Superior temporal gyrus (tissue), 1 donor: ENCODE results near the gene WRAP53.

Experiments used
- DNase-seq: peaks from one replicate; pipeline ENCODE4 v3.0.0-alpha.2; 2016; ENCODE audit errors: extremely low spot score

Gene WRAP53

GRCh38 chr17:7677388-7678067 lies 10.7 kb upstream of the WRAP53 start:
- DNase-seq: no peak

- DNase-seq: peak; percentile 25
These were observed 3.3 kb upstream of the WRAP53 start for GRCh38 chr17:7684851-7685532.

DNA sequence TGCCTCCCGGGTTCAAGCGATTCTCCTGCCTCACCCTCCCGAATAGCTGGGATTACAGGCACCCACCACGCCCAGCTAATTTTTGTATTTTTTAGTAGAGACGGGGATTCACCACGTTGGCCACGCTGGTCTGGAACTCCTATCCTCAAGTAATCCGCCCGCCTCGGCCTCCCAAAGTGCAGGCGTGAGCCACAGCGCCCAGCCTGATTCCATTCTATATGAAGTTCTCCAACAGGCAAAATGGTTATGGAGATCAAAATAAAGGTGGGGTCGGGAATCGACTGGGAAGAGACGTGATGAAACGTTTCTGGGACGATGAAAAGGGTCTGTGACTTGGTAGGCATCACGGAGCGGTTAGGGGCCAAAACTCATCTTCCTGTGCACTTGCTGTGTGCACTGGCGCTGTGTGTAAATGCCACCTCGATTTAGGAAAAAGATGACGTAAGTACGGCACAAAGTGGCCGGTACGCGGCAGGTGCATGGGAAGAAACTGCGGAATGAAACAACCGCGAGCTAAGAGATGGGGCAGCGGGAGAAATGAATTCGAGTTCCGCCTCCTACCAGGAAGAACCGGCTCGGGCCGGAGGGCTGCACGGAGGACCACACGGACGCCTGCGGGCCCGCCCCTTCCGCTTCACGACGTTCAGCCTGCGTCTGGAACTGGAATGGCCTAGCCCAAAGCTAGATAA lies 2.6 kb upstream of the WRAP53 start:
- no peak for DNase-seq

DNA sequence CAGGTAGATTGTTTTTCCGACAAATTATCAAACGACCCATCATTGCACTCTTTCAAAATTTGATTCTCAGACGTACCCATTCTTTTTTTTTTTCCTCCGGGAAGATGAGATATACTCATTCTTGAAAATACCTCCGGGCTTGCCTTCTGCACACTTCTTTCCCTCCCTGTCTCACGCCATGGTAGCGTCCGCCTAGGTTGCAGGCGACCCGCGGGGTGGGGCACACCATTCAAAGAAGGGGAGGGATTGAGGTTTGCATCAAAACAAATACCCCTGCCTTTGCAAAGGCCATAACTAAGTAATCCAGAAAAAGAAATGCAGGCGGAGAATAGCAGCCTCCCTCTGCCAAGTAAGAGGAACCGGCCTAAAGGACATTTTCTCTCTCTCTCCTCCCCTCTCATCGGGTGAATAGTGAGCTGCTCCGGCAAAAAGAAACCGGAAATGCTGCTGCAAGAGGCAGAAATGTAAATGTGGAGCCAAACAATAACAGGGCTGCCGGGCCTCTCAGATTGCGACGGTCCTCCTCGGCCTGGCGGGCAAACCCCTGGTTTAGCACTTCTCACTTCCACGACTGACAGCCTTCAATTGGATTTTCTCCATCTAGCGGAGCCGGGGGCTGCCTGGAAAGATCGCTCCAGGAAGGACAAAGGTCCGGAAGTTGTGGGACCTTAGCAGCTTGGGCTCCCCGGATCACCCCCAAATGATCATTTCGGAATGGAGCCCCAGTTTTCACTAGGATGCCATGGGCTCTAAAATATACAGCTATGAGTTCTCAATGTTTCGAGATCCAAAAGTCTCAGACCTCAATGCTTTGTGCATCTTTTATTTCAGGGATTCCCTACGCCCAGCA lies 1.8 kb upstream of the WRAP53 start:
- DNase-seq: peak; percentile 98

DNA sequence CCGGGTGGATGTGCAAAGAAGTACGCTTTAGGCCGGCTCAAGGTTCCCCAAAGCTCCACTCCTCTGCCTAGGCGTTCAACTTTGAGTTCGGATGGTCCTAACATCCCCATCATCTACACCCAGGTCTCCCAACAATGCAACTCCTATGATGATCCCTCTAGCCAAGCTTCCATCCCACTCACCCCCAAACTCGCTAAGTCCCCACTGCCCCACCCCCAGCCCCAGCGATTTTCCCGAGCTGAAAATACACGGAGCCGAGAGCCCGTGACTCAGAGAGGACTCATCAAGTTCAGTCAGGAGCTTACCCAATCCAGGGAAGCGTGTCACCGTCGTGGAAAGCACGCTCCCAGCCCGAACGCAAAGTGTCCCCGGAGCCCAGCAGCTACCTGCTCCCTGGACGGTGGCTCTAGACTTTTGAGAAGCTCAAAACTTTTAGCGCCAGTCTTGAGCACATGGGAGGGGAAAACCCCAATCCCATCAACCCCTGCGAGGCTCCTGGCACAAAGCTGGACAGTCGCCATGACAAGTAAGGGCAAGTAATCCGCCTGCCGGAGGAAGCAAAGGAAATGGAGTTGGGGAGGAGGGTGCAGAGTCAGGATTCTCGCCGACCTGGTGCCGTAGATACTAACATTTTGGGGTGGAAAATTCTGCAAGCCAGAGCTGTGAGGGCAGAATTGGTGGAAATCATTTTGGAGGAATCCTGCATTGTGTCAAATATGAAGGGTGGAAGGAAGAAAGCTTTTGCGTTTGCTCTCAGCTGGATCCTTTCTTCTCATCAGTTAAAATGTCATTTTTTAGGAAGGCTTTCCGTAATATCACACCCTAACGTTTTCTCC lies 987 bp upstream of the WRAP53 start, which contains the start of gene TP53:
TP53 (minus strand) TSS at position 419 of the 836 bp plus-strand sequence. CDS start 10,896 bp downstream, outside the sequence.
- DNase-seq: peak; percentile 97

- no peak for DNase-seq
These were observed 585 bp downstream of the WRAP53 start for GRCh38 chr17:7688808-7689316.

DNA sequence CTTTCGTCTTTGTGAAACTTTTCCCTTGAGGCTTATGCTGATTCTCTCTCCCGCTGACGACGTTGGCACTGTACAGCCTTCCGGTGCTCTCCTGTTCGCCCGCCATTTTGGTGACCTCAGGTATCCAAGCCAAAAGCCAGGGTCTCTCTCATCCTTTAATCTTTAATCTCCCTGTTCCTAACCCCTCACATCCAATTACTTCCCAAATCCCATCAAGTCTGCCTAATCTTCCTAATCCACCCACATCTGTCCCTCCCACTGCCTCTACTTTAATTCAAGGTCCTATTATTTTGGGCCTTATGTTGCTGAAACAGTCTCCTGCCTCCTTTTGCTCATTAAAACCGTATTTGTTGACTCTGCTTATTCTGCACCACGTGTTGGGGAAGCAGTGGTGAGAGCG lies 7.3 kb downstream of the WRAP53 start:
- no peak for DNase-seq

DNA sequence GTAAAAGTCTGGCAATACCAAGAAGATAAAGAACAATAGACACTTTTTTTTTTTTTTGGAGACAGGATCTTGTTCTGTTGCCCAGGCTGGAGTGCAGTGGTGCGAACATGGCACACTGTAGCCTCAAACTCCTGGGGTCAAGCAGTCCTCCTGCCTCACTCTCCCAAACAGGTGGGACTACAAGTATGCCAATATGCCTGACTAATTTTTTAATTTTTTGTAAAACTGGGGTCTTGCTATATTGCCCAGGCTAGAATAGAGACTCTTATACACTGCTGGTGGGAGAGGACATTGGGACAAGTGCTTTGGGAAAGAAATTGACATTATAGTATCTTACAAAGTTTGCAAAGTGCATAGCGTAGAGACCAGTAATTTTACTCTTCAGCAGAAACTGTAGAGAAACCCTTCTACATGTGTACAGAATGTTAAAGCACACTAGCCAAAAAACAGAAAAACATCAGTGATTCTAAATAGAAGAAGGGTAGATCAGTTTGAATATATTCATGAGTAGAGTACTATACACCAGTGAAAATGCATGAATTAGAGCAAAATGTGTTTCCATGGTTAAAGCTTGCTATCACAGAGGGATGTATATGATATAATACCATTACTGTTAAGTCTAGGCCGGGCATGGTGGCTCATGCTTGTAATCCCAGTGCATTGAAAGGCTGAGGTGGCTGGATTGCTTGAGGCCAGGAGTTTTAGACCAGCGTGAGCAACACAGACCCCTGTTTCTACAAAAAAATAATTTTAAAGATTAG lies 9.7 kb downstream of the WRAP53 start:
- no peak for DNase-seq

DNA sequence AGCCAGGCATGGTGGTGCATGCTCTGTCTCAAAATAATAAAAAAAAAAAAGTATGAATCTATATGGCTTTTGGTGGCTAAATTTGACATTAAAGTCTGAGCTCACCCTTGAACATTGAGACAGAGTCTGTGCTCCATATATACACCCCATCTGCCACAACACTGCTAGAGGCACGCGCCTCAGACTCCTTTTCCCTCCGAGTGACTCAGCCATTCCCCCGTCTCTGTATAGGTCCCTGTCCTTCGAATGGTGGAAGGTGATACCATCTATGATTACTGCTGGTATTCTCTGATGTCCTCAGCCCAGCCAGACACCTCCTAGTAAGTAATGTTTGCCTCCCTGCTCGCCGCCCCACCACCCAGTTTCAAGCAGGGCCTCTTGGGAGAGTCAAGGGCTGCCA lies 12.2 kb downstream of the WRAP53 start:
- no peak for DNase-seq

DNA sequence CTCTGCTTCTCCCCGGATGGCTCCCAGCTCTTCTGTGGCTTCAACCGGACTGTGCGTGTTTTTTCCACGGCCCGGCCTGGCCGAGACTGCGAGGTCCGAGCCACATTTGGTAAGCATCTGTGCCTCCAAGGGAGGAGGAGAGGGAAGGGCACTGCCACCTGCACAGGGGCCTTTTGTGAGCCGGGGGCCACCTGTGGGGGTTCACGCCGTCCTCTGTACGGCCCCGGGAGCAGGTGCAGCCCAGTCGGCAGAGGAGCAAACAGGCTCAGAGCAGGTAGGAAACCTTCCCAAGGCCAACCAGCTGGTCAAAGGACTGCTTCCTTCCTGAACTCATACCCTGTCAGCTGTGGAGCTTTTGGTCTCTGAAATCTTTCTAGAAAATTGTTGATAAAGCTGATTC lies 13.4 kb downstream of the WRAP53 start:
- no peak for DNase-seq

DNA sequence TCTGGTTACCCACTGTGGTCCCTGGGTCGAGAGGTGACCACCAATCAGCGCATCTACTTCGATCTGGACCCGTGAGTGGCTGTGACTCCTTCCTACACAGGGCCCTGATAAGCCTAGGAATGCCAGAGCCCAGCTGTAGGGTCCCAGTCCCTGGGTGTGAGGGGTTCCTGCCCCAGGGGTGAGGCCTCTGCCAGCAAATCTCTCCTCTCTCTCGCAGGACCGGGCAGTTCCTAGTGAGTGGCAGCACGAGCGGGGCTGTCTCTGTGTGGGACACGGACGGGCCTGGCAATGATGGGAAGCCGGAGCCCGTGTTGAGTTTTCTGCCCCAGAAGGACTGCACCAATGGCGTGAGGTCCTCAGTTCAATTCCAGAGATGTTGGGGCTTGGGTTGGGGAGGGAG lies 14.5 kb downstream of the WRAP53 start:
- no peak for DNase-seq

DNA sequence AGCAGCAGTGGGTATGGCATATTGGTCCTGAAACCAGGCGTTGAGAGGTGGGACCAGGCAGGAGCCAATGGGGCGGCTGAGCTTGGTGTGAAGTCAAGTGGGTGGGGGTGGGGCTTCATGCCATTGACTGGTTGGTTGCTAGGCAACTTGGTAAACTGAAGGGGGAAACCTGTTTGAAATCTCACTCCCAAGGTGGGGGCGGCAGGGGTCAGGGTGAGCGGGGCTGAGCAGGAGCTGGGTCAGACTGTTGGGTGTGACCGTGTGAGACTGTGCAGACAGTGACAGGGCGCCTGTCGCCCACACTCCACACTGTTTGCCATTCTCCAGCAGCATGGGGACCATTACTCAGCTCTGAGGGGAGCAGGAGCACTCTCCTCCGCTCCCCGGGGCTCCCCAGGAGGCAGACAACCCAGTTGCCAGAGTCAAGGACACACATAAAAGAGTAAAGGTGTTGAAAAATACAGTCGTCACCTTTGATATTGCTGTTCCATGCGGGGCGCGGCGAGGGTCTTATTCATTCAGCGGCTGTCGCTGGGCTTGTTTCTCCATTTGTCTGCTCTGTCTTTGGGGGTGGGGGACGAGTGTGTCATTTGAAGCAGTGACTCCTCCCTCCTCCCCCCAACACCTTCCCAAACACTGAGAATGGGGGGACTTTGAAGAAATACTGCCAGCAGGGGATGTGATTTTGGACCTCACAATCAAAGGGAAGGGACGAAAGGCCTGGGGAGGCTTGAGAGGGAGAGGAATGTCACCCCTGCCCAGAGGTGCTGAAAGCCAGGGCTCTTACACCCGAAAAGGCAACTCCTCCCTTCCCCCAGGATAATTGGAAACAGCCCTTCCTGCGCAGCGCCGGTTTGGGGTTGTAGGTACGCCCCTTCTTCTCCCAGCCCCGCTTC lies 15.6 kb downstream of the WRAP53 start:
- DNase-seq: peak; percentile 54

DNA sequence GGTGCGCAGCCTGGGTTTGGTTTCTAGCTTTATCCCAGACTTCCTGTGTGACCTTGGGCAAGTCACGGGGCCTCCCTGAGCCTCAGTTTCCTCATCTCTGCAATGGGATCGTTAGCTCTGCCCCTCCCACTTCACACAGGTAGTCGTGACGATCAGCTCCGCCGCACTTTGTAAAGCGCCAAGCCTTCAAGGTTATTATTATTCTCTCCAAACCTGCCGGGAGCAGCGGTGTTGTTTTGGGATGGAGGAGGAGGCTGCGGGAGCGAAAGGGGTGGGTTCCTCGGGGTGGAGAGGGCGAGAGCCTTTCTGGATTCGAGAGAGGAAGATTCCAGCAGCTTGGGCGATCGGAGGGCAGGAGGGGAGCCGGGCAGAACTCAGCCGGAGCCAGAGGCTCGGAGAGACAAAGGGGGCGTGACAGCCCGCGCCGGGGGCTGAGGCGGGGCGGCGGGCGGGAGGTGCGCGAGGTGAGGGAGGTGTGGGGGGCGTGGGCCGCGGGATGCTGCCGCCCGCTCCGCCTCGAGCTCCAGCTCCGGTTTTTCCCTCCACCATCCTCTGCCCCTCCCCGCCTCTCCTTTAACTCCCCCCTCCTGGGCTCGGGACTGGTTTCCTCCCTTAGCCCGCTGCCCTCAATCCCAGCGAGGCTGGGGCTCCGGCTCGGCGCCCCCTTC lies 16.5 kb downstream of the WRAP53 start, which contains the start of gene EFNB3:
EFNB3 (plus strand) TSS at position 602 of the 668 bp plus-strand sequence. CDS start 397 bp downstream, outside the sequence.
- no peak for DNase-seq

DNA sequence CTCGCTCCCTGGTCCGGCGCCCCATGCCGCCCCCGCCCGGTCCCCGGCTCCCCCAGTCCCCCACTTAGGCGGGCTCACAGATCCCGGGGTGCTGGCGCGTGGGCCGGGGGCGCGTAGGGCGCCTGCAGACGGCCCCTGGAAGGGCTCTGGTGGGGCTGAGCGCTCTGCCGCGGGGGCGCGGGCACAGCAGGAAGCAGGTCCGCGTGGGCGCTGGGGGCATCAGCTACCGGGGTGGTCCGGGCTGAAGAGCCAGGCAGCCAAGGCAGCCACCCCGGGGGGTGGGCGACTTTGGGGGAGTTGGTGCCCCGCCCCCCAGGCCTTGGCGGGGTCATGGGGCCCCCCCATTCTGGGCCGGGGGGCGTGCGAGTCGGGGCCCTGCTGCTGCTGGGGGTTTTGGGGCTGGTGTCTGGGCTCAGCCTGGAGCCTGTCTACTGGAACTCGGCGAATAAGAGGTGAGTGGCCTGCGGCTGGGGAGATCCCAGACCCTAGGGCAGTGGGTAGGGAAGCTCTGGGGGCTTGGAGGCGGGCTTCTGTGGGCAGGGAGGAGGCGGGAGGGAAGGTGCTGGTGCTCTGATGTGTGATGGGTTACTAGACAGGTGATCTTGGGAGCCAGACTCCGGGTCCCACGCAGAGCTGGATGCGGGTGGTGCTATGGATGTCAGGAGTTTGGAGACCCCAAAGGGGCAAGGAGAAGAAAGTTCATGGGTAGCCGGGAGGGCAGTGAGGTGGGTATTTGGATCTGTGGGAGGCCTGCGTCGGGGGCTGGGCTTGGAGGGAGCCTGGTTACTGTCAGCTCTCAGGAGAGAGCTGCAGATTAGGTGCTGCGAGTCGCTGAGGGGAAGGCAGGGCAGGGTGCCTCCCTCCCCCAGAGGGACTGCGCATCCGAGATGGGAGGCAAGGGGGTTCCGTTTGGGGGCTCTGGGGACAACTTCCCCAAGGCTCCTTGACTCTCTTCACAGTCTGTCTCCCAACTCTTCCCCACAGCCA lies 17.3 kb downstream of the WRAP53 start:
- DNase-seq: no peak

- DNase-seq: no peak
These were observed 18.5 kb downstream of the WRAP53 start for GRCh38 chr17:7706631-7707354.

GRCh38 chr17:7707446-7707845 lies 19.2 kb downstream of the WRAP53 start:
- DNase-seq: no peak
